GM12873 (cell line): Measurements from ENCODE around the gene MPV17L2.

Experiments
- TF ChIP-seq, protein P1 (sequence below): IDR thresholded peaks from 2 replicates; pipeline ENCODE4 v1.5.1; 2012; ENCODE audit warnings: low read depth, mild to moderate bottlenecking, moderate library complexity, low read length, control low read depth; ENCODE audit not compliant: insufficient read depth; ENCODE audit errors: missing control alignments

Gene MPV17L2

GRCh38 chr19:18234194-18234593 is 41.2 kb downstream of the MPV17L2 start:
- TF ChIP-seq, protein P1, sequence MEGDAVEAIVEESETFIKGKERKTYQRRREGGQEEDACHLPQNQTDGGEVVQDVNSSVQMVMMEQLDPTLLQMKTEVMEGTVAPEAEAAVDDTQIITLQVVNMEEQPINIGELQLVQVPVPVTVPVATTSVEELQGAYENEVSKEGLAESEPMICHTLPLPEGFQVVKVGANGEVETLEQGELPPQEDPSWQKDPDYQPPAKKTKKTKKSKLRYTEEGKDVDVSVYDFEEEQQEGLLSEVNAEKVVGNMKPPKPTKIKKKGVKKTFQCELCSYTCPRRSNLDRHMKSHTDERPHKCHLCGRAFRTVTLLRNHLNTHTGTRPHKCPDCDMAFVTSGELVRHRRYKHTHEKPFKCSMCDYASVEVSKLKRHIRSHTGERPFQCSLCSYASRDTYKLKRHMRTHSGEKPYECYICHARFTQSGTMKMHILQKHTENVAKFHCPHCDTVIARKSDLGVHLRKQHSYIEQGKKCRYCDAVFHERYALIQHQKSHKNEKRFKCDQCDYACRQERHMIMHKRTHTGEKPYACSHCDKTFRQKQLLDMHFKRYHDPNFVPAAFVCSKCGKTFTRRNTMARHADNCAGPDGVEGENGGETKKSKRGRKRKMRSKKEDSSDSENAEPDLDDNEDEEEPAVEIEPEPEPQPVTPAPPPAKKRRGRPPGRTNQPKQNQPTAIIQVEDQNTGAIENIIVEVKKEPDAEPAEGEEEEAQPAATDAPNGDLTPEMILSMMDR: no peak

DNA sequence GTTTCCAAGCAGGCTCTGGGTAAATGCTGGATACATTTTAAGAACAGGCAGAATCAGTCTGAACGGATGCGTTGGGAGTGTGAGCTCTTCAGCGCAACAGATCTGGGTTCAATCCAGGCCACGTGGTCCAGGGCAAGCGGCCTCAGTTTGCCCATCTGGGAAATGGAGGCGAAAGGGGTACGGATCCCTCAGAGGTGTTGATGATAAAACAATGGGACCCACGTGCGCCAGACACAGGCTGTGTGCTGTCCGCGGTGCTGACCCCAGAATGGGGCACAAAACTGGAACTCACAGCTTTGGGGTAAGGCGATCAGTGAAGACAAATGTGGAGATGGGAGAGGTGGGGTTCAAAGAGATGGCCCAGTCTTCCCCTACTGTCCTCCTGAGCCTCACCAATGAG is 46.3 kb downstream of the MPV17L2 start:
- TF ChIP-seq, protein P1: no peak

GRCh38 chr19:18245297-18245696 is 52.3 kb downstream of the MPV17L2 start:
- TF ChIP-seq, protein P1: no peak
